ENCODE measurements around the gene PDSS2.

PDSS2 gene

GRCh38 chr6:107345393-107345792 is 114.0 kb downstream of the PDSS2 start:
- TF ChIP-seq REST (IDR thresholded peaks at IDR 0.05; ENCODE audit: insufficient read depth in 1 of 2, low read depth in 2 of 2, low read length in 2 of 2), result no peak

DNA sequence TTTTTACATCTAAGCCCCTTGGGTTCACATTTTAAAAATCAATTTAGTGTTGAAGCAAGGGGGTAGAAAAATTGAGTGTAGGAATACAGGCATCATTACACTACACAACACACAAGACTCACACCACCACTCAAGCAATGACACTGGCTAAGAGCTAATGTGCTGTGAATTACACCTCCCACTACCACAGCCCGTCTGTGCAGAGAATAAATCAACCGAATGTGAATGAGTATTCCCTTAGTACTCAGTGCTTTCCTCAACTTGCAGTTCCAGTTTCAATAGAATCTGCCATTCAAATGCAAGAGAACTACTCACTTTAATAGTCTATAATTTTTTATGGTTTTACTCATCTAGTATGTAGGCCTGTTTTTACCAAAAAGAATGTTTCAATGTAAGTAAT is 114.4 kb downstream of the PDSS2 start:
- TF ChIP-seq TAF1 (IDR thresholded peaks at IDR 0.05; ENCODE audit: borderline replicate concordance, insufficient read depth, low read length) (no peak), FOXP2 (optimal IDR thresholded peaks at IDR 0.05; ENCODE audit: borderline replicate concordance, extremely low read depth, extremely low read length, insufficient read depth) (no peak), SIN3A (IDR thresholded peaks at IDR 0.05; ENCODE audit: borderline replicate concordance, insufficient read depth, low read length) (no peak), POLR2AphosphoS5 (IDR thresholded peaks at IDR 0.05; ENCODE audit: low read depth, low read length) (no peak), REST (IDR thresholded peaks at IDR 0.05; ENCODE audit: insufficient read depth in 1 of 2, low read depth in 2 of 2, low read length in 2 of 2) (no peak)

GRCh38 chr6:107344383-107344782 is 115.0 kb downstream of the PDSS2 start:
- TF ChIP-seq REST (IDR thresholded peaks at IDR 0.05; ENCODE audit: insufficient read depth in 1 of 2, low read depth in 2 of 2, low read length in 2 of 2) (no peak), FOXP2 (optimal IDR thresholded peaks at IDR 0.05; ENCODE audit: borderline replicate concordance, extremely low read depth, extremely low read length, insufficient read depth) (no peak), SIN3A (IDR thresholded peaks at IDR 0.05; ENCODE audit: borderline replicate concordance, insufficient read depth, low read length) (no peak), POLR2AphosphoS5 (IDR thresholded peaks at IDR 0.05; ENCODE audit: low read depth, low read length) (no peak), TAF1 (IDR thresholded peaks at IDR 0.05; ENCODE audit: borderline replicate concordance, insufficient read depth, low read length) (no peak)

DNA sequence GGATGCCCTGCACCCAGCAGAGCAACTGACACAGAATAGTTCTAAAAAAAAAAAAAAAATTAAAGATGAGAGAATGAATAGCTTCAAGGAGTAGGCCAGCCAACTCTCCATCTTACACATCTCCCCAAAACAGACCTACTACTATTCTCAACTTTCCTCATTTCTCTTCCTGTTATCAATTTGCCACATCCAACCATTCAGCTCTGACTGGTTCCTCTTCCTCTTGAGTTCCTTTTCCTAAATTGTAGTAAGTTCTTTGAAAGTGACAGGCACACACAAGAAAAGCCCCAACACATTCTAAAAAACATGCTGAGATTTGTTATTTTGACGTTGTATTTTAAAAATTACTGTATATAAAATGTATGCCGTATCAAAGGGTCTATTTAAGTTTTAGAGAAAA is 117.2 kb downstream of the PDSS2 start:
- TF ChIP-seq POLR2AphosphoS5 (IDR thresholded peaks at IDR 0.05; ENCODE audit: low read depth, low read length) (no peak), SIN3A (IDR thresholded peaks at IDR 0.05; ENCODE audit: borderline replicate concordance, insufficient read depth, low read length) (no peak), REST (IDR thresholded peaks at IDR 0.05; ENCODE audit: insufficient read depth in 1 of 2, low read depth in 2 of 2, low read length in 2 of 2) (no peak), FOXP2 (optimal IDR thresholded peaks at IDR 0.05; ENCODE audit: borderline replicate concordance, extremely low read depth, extremely low read length, insufficient read depth) (no peak), TAF1 (IDR thresholded peaks at IDR 0.05; ENCODE audit: borderline replicate concordance, insufficient read depth, low read length) (no peak)

DNA sequence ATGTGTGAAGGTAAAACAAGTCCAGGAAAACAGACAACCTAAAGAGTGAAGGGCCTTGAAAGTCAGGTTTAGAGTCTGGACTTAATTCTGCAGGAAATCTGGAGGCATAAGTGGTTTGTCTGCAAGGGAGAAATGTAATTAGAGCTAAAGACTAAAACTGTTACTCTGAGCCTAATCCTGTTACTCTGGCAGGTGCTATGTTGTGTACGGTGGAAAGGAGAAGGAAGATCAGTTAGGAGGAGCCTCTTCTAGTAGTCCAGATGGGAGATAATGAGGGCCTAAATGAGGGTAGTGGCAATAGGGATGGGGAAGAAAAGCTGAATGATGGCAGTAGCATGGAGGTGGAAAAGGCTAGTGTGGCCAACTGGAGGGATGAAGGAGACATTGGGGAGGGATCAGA is 118.5 kb downstream of the PDSS2 start:
- no peak for TF ChIP-seq SIN3A (IDR thresholded peaks at IDR 0.05; ENCODE audit: borderline replicate concordance, insufficient read depth, low read length)
- no peak for TF ChIP-seq TAF1 (IDR thresholded peaks at IDR 0.05; ENCODE audit: borderline replicate concordance, insufficient read depth, low read length)
- TF ChIP-seq POLR2AphosphoS5 (IDR thresholded peaks at IDR 0.05; ENCODE audit: low read depth, low read length), result no peak
- TF ChIP-seq FOXP2 (optimal IDR thresholded peaks at IDR 0.05; ENCODE audit: borderline replicate concordance, extremely low read depth, extremely low read length, insufficient read depth), result no peak
- TF ChIP-seq REST (IDR thresholded peaks at IDR 0.05; ENCODE audit: insufficient read depth in 1 of 2, low read depth in 2 of 2, low read length in 2 of 2), result no peak

Measured in PFSK-1 (cell line).